Activated CD8-positive, alpha-beta memory T cell treated with anti-CD3 and anti-CD28 coated beads, Interleukin-2, amount 50 U/mL, for 24 hours (primary cell): Measurements from ENCODE around the gene C18orf63.
"Not testable (repeated sequence)": the region's sequence is repeated elsewhere in the genome, so short reads cannot be mapped to it uniquely, and the experiment has no call there.

Experiments
- DNase-seq: peaks from one replicate; pipeline ENCODE4 v3.0.0-alpha.2; 2020; ENCODE audit errors: extremely low read depth

C18orf63 gene

GRCh38 chr18:74326791-74327190 is 11.2 kb downstream of the C18orf63 start:
- DNase-seq, result not testable (repeated sequence)

GRCh38 chr18:74328206-74328605 is 12.6 kb downstream of the C18orf63 start:
- DNase-seq, result no peak

DNA sequence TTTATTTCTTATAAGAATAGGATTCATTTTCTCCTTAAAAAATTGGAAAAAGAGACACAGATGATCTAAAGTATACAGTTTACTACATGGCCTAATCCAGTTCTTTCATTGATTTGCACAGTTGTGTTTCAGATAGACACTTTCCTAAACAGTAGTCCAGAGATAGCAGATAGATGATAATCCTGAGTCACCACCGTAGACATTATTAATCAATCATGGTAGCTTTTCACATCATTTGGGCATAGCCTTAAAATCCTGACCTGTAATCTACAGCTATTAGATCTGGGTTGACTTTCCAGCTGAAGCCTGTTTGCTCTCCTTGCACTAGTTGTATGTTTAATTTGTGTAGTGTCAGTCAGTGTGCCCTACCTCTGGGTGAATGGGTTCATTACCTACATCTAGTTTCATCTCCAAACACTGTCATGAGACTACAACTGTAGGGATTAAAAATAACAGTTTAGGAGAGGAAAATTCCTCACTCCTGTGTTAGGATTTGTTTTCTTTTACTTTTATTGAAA is 14.1 kb downstream of the C18orf63 start:
- DNase-seq, result no peak

- DNase-seq, result no peak
Measured at GRCh38 chr18:74331404-74331803, 15.8 kb downstream of the C18orf63 start.

GRCh38 chr18:74333091-74333490 is 17.5 kb downstream of the C18orf63 start:
- DNase-seq, result no peak

DNA sequence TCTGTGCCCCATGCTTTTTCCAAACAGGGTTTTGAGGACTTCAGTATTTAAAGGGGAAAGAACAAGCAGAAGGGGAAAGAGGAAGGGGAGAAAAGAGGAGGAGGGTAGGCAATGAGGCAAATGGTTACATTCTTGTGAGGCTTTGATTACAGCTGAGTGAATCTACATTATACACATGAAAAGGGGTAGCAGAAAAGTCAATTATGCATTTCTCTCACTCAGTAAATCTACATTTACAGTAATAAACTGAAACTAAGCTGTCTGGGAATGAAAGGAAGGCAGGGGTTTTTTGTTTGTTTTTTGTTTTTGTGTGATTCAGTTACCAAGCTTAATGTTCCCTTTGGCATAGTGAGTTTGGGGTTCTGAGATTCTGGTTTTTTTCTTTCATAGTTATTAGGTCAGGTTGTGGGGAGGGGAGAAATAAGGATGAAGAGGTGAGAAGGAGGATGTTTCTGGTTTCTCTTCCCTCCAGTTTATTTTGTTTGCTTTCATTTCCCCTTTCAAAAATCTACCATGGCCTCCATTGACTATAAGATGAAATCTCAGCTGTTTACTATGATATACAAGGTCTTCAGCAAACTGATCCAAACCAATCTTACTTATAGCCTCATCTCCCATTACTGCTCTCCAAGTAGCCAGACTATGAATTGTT is 18.7 kb downstream of the C18orf63 start:
- no peak for DNase-seq

DNA sequence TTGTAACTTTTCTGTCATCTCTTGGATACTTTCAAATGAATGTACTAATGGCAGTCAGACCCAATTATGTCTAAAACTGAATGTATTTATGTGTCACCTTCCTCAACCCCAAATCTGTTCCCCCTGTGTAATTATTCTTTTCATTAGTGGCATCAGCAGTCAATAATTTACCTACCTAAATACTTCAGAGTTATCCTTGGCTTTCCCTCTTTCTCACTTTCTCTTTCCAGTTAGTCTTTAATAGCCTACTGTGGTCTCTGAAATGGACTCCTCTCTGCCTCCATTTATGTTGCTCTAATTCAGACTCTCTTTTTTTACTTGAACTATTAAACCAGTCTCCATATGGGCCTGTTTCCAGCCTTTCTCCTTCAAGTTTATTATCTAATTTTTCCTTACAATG is 21.0 kb downstream of the C18orf63 start:
- DNase-seq, result no peak

DNA sequence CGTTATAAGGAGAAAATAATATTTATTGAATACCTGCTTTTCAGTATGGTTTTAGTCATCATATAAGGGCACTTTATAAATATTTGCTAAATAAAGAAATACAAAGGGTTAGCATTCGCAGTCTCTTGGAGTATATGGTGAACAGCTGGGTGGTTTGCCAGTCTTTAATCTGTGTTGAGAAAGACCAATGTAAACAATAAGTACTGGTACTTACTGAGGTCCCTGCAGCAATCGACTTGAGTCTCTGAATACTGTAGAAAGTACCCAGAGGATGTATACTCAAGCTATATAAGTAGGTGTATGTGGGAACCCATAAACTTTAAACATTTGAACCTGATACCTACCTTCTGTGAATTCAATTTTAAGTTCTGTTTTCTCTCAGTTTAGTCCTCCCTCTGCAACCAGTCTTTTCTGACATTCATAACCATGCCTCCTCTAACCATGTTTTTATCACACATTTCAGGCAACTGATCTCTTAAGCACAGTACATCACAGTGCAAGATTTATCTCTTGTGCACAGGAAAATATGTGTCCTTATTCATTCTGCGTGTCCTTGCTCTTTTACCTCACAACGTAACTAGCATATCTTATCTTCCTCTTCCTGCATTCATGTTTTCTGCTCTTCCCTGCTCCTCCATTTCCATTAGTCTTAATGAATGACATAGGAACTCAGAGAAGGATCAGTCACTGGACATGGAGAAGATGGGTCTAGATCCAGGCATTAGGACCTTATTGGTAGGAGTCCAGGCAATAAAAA is 21.7 kb downstream of the C18orf63 start:
- no peak for DNase-seq

- no peak for DNase-seq
Measured at GRCh38 chr18:74337912-74338309, 22.3 kb downstream of the C18orf63 start.

DNA sequence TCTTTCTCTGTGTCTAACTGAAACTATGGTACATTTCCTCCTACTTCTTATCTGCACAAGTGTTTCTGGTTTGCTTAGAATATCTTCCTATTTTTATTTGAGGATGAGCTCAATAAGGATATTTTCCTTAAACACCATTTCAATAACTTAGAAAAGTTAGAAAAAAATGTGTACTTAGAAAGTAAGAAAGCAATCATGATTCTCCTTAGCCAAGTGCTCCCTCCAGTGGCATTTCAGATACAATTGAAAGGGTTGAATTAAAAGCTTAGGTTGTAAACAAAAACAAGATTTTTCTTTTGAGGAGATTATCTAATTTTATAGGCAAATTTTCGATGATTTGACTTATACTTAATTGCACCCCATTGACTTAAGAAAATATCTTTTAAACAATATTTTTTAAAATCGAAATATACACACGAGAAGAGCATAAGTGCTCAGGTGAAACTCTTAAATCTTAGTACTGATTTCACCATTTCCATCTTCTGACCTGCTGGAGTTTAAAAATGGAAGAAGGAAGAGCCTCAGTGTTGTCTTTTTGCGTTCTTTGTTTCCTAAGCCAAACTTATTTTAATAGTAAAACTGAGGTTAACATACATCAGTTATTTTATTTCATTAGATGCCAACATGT is 26.9 kb downstream of the C18orf63 start:
- DNase-seq, result no peak

GRCh38 chr18:74346206-74346605 is 30.6 kb downstream of the C18orf63 start:
- no peak for DNase-seq

DNA sequence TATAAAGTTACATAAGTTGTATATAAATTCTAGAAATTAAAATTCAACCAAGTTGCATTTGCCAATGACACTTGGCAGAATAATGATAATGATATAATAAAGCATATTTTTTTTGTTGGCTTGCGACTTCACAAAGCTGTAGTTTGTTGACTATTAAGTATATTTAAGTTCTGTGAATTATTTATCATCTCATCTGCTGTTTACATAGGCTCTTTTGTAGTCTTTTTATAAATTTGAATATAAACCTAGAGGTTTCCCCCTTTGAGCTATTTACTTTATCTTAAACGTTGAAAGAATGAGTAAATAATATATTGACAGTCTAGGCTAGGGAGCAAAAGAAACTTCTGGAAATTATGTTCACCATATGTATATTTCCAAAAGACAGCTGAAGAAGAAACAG is 32.9 kb downstream of the C18orf63 start:
- DNase-seq, result no peak

- no peak for DNase-seq
Measured at GRCh38 chr18:74351354-74351753, 35.7 kb downstream of the C18orf63 start.

DNA sequence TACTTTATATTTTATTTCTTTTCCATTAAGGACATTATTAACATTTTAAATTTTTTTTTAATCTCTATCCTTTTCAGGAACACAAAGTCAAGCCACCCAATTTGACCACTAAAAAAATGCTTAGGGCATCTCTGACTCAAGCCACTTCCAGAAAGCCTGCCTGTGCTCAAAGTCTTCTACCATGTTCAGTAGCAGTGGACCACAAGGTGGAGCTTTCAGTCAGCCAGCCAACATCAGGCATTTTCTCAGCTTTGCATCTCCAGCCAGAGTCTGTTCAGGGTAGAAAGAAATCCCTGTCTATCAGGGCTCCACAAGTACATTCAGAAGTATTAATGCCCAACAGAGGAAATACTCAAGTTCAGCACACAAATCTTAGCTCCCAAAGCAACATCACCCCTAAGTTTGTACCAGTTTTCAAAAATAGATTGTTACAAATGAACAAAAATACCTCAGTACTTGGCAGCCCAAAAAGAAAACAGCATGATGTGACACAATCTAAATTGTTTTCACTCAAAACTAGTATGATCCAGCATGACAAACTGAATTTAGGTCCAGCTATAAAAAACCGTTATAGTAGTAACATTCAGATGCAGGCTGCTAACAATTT is 37.6 kb downstream of the C18orf63 start:
- DNase-seq, result no peak

DNA sequence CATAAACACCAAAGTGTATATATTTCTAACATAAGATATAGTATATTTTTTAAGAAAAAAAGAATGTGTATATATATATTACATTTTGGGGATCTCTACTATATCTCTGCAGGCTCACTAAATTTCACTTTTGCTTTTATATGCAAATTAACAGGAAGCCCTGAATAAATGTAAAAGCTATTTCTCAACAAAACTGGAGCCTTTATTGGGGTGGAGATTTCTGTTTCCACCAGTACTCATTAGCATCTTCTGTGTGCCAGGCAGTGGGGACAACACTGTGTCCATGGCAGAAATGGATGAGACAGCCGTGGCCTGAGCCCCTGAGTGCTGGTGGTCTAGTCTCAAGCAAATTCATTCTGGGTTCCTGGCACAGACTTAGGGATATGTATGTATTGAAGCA is 41.3 kb downstream of the C18orf63 start:
- DNase-seq, result no peak

DNA sequence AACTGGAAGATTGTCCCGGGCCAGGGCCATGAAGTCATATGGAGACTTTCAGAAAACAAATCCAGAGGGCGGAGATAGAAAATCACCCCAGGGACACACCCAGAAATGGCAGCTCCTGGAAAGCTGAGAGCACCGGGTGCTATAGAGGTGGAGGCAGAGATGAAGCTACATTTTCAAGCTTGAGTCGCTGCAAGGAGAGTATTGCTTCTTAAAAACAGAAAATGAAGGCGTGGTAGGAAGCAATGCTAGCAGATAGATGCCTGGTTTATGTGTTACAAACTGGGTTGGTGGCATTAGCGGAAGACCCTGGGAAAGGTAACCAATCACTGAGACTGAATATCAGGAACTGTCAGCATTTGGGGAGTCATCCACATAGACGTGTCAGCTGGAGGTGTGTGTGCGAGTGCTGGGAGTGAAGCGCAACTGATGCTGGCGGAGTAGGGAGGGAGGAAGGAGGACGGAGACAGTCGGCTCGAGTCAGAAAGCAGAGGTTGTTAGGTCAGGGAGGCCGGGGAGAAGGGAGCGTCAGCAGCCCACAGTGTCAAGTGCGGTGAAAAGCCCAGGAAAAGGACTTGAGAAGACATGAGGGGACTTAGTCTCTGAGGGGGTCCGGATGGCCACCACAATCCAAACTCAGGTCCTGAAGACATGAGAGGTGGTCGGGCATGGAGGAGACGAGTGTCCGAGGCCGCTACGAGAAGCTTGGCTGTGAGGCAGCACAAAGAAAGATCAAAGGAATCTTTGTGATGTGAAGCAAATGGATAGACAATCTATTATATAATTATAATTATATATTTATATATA is 45.4 kb downstream of the C18orf63 start:
- no peak for DNase-seq

DNA sequence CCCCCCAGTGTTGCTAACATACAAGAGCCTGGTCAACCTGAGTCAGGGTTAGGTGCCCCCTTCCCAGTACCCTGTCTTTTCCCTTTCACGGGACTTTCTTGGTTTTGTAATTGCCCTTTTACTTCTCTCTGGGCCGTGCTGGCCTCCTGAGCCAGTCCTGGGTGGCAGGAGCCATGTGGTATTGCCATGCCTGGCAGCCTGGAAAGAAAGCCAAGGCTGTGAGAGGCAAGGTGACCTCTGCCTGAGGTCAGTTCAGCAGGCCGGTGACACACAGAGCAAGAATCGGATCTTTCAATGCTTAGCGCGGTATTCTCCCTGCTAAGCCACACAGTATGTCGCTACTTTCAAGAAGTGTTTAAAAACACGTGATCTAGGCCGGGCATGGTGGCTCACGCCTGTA is 52.3 kb downstream of the C18orf63 start:
- DNase-seq, result no peak

GRCh38 chr18:74368901-74369705 is 53.5 kb downstream of the C18orf63 start:
- no peak for DNase-seq

- no peak for DNase-seq
Measured at GRCh38 chr18:74370115-74370514, 54.5 kb downstream of the C18orf63 start.

DNA sequence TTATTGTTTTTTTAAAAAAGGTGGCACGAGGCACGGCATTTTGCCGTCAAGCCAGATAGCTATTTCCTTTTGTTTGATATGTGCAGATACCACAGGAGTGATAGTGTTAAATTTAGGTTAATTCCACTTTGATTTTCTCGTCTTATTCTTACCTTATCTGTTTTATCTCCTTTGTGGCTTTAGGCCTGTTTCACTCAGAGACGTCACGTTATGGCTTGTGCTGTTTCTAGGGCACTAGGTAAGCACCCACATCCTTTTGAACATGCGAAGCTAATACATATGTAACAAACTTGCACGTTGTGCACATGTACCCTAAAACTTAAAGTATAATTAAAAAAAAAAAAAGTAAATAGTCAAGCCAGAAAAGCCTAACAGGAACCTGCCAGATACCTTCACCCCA is 57.8 kb downstream of the C18orf63 start:
- no peak for DNase-seq

- no peak for DNase-seq
Measured at GRCh38 chr18:74375999-74376398, 60.4 kb downstream of the C18orf63 start.
